Transverse colon (tissue), 4 donors: ENCODE data around the gene OR6J1.
"Not testable (repeated sequence)": the region's sequence is repeated elsewhere in the genome, so short reads cannot be mapped to it uniquely, and the experiment has no call there.

ENCODE experiments used
- POLR2A ChIP-seq: fragments of 450-650 bp; IDR thresholded peaks from one replicate; pipeline ENCODE4 v1.6.1; 2016; ENCODE audit warnings: antibody characterized with exemption, mild to moderate bottlenecking, moderate library complexity
- POLR2AphosphoS5 ChIP-seq, 3 donors: sonication (generic); formaldehyde crosslinking; IDR thresholded peaks; one replicate each; pipeline ENCODE4 v1.6.1; 2016; ENCODE audit warnings: antibody characterized with exemption in 3 of 3
- TF ChIP-seq, protein P1 (sequence below), 5 experiments: fragments of 200-600 bp in 3 of 5; fragments of 450-650 bp in 2 of 5; sonication (generic) in 3 of 5; IDR thresholded peaks; 1 replicate in 2 of 5; 2 replicates in 3 of 5; pipeline ENCODE4 v1.5.1; 2016 to 2017; ENCODE audit warnings: antibody characterized with exemption in 5 of 5, inconsistent platforms in 3 of 5, mild to moderate bottlenecking in 2 of 5, moderate library complexity in 1 of 5

DNA sequence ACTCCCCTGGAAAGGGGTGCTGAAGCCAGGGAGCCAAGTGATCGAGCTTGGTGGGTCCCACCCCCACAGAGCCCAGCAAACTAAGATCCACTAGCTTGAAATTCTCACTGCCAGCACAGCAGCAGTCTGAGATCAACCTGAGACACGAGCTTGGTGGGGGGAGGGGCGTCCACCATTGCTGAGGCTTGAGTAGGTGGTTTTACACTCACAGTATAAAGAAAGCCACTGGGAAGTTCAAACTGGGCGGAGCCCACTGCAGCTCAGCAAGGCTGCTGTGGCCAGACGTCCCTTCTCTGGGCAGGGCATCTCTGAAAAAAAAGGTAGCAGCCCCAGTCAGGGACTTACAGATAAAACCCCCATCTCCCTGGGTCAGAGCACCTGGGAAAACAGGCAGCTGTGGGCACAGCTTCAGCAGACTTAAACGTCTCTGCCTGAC lies 42.0 kb upstream of the OR6J1 start:
- TF ChIP-seq, protein P1, sequence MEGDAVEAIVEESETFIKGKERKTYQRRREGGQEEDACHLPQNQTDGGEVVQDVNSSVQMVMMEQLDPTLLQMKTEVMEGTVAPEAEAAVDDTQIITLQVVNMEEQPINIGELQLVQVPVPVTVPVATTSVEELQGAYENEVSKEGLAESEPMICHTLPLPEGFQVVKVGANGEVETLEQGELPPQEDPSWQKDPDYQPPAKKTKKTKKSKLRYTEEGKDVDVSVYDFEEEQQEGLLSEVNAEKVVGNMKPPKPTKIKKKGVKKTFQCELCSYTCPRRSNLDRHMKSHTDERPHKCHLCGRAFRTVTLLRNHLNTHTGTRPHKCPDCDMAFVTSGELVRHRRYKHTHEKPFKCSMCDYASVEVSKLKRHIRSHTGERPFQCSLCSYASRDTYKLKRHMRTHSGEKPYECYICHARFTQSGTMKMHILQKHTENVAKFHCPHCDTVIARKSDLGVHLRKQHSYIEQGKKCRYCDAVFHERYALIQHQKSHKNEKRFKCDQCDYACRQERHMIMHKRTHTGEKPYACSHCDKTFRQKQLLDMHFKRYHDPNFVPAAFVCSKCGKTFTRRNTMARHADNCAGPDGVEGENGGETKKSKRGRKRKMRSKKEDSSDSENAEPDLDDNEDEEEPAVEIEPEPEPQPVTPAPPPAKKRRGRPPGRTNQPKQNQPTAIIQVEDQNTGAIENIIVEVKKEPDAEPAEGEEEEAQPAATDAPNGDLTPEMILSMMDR (IDR thresholded peaks at IDR 0.05): not testable (repeated sequence)
- TF ChIP-seq POLR2AphosphoS5 (IDR thresholded peaks at IDR 0.05); POLR2A: not testable (repeated sequence)
